ENCODE data around the gene PTPRT.

- TF ChIP-seq CTCF (IDR thresholded peaks at IDR 0.05) (no peak), POLR2A (IDR thresholded peaks at IDR 0.05) (no peak)
Measured at GRCh38 chr20:42852691-42853090, 337.0 kb downstream of the PTPRT start.

Data from uterus (tissue), 2 donors.